Hepatocyte (in vitro differentiated cells): ENCODE measurements around the gene GLB1L2. TPM values are rescaled to one million over a fixed set of nuclear protein-coding genes. Genes with fewer than 3 reads are reported as not detected.
A peak's percentile ranks its signal among the peaks of the same experiment; 100 is the strongest.

ENCODE experiments used
- DNase-seq: peaks from one replicate; pipeline ENCODE4 v3.0.0-alpha.2; 2016; ENCODE audit warnings: low spot score
- H2AFZ ChIP-seq: fragments of 200-600 bp; sonication (generic); 2 replicates; pipeline ENCODE4 v1.6.0; 2016; ENCODE audit warnings: antibody characterized with exemption, mild to moderate bottlenecking
- H3K27ac ChIP-seq: fragments of 200-600 bp; sonication (generic); 2 replicates; pipeline ENCODE4 v1.5.1; 2016; ENCODE audit warnings: mild to moderate bottlenecking
- H3K27me3 ChIP-seq: fragments of 200-600 bp; sonication (generic); 2 replicates; pipeline ENCODE4 v1.6.1; 2016
- H3K36me3 ChIP-seq: fragments of 200-600 bp; sonication (generic); replicated peaks from 2 replicates; pipeline ENCODE4 v1.5.1; 2016; ENCODE audit warnings: low read depth; ENCODE audit not compliant: insufficient read depth
- H3K4me1 ChIP-seq: fragments of 200-600 bp; sonication (generic); 2 replicates; pipeline ENCODE4 v1.5.1; 2016; ENCODE audit warnings: mild to moderate bottlenecking, moderate library complexity; ENCODE audit not compliant: insufficient read depth
- H3K4me2 ChIP-seq: fragments of 200-600 bp; sonication (generic); 2 replicates; pipeline ENCODE4 v1.6.0; 2016
- H3K4me3 ChIP-seq: fragments of 200-600 bp; sonication (generic); 2 replicates; pipeline ENCODE4 v1.5.1; 2016; ENCODE audit warnings: mild to moderate bottlenecking
- H3K79me2 ChIP-seq: fragments of 200-600 bp; sonication (generic); 2 replicates; pipeline ENCODE4 v1.6.0; 2017; ENCODE audit warnings: mild to moderate bottlenecking
- H3K9me2 ChIP-seq: fragments of 200-600 bp; sonication (generic); replicated peaks from 2 replicates; pipeline ENCODE4 v1.6.0; 2017; ENCODE audit warnings: mild to moderate bottlenecking; ENCODE audit not compliant: insufficient read depth
- H3K9me3 ChIP-seq: fragments of 200-600 bp; sonication (generic); 2 replicates; pipeline ENCODE4 v1.5.1; 2016; ENCODE audit warnings: low read depth, mild to moderate bottlenecking
- H4K20me1 ChIP-seq: fragments of 200-600 bp; sonication (generic); 2 replicates; pipeline ENCODE4 v1.6.0; 2016; ENCODE audit warnings: mild to moderate bottlenecking; ENCODE audit not compliant: insufficient read depth, poor library complexity, severe bottlenecking
- EZH2 ChIP-seq: fragments of 200-600 bp; sonication (generic); IDR thresholded peaks from 2 replicates; pipeline ENCODE4 v1.6.1; 2016; ENCODE audit warnings: antibody characterized with exemption, mild to moderate bottlenecking, borderline replicate concordance
- EZH2phosphoT487 ChIP-seq: fragments of 200-600 bp; sonication (generic); IDR thresholded peaks from one replicate; pipeline ENCODE4 v1.6.1; 2018; ENCODE audit warnings: antibody characterized with exemption, mild to moderate bottlenecking, low read depth, moderate library complexity; ENCODE audit not compliant: unreplicated experiment, severe bottlenecking
- WGBS: methylation state at CpG from one replicate; pipeline ENCODE4 v1.1.6; 2016; ENCODE audit warnings: low lambda C conversion rate; ENCODE audit errors: missing lambda C conversion rate; 5-methylcytosine and 5-hydroxymethylcytosine counted together
- polyA plus RNA-seq: library from polyadenylated mRNA; unstranded; fragments of >200 nt; fragmentation: Nextera tagmentation; extraction: Ambion mirVana; gene quantifications from 2 replicates; pipeline ENCODE4 v1.2.1, GENCODE V29; 2016
- total RNA-seq: library from RNA; depleted of rRNA; stranded (reverse); fragments of >200 nt; gene quantifications from 2 replicates; pipeline ENCODE4 v1.2.3, GENCODE V29; 2014
- TF ChIP-seq, protein P1 (sequence below): fragments of 200-600 bp; sonication (generic); IDR thresholded peaks from 2 replicates; pipeline ENCODE4 v1.5.1; 2016; ENCODE audit warnings: antibody characterized with exemption, mild to moderate bottlenecking; ENCODE audit not compliant: poor library complexity

Gene GLB1L2
- total and polyA plus RNA-seq, 2 experiments from 2014 or later: 3.3 to 3.7 TPM

DNA sequence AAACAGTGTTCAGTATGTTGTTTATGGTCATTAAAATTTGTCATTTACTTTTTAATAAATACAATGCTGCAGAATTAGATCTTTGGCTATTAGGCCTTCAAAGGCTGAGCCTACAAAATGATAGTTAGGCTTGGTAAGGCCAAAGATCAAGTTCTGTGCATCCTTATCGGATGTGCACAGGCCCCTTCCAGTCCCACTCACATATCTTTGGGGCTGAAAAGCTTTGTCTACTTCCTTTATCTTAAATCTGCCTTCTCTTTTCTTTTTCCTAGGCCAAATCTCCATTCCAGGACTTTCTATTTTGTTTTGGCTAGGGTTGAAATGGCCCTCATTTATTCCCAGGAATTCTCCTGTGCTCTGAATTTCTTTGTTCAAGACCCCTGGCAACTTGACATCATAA, 3.4 kb upstream of the GLB1L2 start:
- 95% methylated on average over 1 of the region's 1 CpG for WGBS

DNA sequence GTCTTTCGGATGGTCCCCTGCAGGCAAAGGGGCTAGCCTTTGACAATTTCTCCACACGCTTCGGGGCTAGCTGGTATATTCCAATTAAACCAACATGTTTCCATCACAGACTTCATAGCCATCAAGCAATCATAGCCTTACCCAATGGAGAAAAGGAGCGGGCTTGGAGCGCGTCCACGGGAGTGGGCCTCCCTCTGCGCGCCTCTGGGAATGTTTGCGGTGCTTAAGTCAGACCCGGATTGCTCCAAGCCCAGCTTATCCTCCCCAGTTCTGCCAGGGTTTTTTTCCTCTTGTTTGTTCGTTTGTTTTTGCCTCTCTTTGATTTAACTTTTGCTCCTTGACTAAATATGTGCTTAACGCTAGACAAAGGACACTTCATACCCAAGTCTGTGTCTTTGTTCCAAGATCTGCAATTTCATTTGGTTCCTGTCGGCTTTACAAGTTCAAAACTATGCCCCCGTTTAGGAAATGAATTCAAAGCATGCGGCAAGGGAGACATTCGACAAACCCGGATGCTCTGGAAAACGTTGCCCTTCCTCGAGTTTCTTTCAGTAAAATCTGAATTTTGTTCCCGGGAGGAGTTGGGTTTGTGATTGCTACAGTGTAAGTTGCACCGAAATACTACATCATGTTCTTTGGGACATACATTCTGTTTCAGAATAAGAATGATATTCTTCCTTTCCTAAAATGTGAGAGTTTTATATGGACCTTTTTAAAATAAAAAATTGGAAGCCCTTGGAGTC, 1.0 kb upstream of the GLB1L2 start:
- Histone ChIP-seq H3K4me3 (peak overlapping the region; percentile 39), H3K9me3 (no peaks in the 10 kb centered on the region), H4K20me1 (no peaks in the 10 kb centered on the region), H3K79me2 (no peaks in the 10 kb centered on the region), H2AFZ (peak overlapping the region; percentile 52), H3K9me2 (no peaks in the 10 kb centered on the region), H3K4me1 (peaks cover 9% of the 10 kb centered on the region), H3K4me2 (peak overlapping the region; percentile 100), H3K36me3 (no peaks in the 10 kb centered on the region), H3K27me3 (peaks cover 20% of the 10 kb centered on the region), H3K27ac (no peak overlapping the region)
- no peak for DNase-seq
- 39% methylated on average over 22 of the region's 22 CpGs for WGBS
- TF ChIP-seq EZH2phosphoT487 (no peak), EZH2 (no peak)
- TF ChIP-seq, protein P1, sequence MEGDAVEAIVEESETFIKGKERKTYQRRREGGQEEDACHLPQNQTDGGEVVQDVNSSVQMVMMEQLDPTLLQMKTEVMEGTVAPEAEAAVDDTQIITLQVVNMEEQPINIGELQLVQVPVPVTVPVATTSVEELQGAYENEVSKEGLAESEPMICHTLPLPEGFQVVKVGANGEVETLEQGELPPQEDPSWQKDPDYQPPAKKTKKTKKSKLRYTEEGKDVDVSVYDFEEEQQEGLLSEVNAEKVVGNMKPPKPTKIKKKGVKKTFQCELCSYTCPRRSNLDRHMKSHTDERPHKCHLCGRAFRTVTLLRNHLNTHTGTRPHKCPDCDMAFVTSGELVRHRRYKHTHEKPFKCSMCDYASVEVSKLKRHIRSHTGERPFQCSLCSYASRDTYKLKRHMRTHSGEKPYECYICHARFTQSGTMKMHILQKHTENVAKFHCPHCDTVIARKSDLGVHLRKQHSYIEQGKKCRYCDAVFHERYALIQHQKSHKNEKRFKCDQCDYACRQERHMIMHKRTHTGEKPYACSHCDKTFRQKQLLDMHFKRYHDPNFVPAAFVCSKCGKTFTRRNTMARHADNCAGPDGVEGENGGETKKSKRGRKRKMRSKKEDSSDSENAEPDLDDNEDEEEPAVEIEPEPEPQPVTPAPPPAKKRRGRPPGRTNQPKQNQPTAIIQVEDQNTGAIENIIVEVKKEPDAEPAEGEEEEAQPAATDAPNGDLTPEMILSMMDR: no peak

More for the DNA sequence above, 3.4 kb upstream of the GLB1L2 start:
- Histone ChIP-seq H3K27me3 (peaks cover 20% of the 10 kb centered on the region), H3K4me2 (no peak overlapping the region), H3K9me3 (no peaks in the 10 kb centered on the region), H3K4me1 (peaks cover 9% of the 10 kb centered on the region), H3K36me3 (no peaks in the 10 kb centered on the region), H4K20me1 (no peaks in the 10 kb centered on the region), H2AFZ (no peak overlapping the region), H3K4me3 (no peak overlapping the region), H3K9me2 (no peaks in the 10 kb centered on the region), H3K27ac (no peak overlapping the region), H3K79me2 (no peaks in the 10 kb centered on the region)
- no peak for DNase-seq
- TF ChIP-seq EZH2phosphoT487: no peak
- TF ChIP-seq, protein P1: no peak
- no peak for TF ChIP-seq EZH2

DNA sequence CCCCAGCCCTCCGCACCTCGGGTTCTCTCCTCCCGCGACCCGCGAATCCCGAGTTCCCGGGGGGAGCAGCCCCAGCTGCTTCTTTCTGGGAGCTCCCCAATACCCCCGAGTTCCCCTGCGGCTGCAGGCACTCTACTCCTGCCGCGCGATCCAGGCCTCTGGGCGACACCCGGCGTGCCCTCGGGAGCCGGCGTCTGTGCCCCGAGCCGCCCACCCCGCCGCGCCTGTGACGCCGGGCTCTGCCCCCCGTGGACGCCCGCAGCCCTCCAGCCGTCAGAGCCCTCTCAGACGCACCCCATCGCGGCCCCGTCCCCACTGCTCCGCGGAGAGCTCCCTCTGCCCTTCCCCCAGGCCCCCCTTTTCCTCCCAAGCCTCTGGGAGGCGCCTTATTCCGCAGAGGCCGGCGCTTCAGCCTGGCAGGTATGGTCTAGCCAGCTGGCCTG, 422 bp downstream of the GLB1L2 start:
- H2AFZ ChIP-seq: peak overlapping the region; percentile 94
- peak; percentile 54 for DNase-seq
- TF ChIP-seq EZH2phosphoT487: no peak
- TF ChIP-seq, protein P1: no peak
- TF ChIP-seq EZH2: no peak
- H3K4me3 ChIP-seq: peak overlapping the region; percentile 39
- no peaks in the 10 kb centered on the region for H3K9me2 ChIP-seq
- H3K27me3 ChIP-seq: peaks cover 20% of the 10 kb centered on the region
- H3K9me3 ChIP-seq: no peaks in the 10 kb centered on the region
- WGBS: 2% methylated on average over 18 of the region's 40 CpGs
- H3K4me1 ChIP-seq: peaks cover 9% of the 10 kb centered on the region
- H3K27ac ChIP-seq: no peak overlapping the region
- H4K20me1 ChIP-seq: no peaks in the 10 kb centered on the region
- no peaks in the 10 kb centered on the region for H3K36me3 ChIP-seq
- no peaks in the 10 kb centered on the region for H3K79me2 ChIP-seq
- H3K4me2 ChIP-seq: peak overlapping the region; percentile 100
